Immature natural killer cell (primary cell): Measurements from ENCODE around the gene MPO. TPM values are rescaled to one million over a fixed set of nuclear protein-coding genes. Genes with fewer than 3 reads are reported as not detected.

Experiments used
- DNase-seq, 3 donors: peaks; one replicate each; pipeline ENCODE4 v3.0.0; 2022; ENCODE audit warnings: mixed read lengths in 1 of 3
- H3K27ac Mint-ChIP-seq, 6 donors: one replicate each; pipeline ENCODE4 v1.8.0; 2020; ENCODE audit warnings: mixed read lengths in 6 of 6, mild to moderate bottlenecking in 5 of 6, inconsistent platforms in 4 of 6, moderate library complexity in 3 of 6
- H3K27me3 Mint-ChIP-seq, 3 donors: one replicate each; pipeline ENCODE4 v1.8.0; 2020 to 2021; ENCODE audit warnings: low read depth in 3 of 3, mild to moderate bottlenecking in 3 of 3, mixed read lengths in 3 of 3, moderate library complexity in 3 of 3, inconsistent platforms in 1 of 3
- H3K36me3 Mint-ChIP-seq, 3 donors: one replicate each; pipeline ENCODE4 v1.8.0; 2020; ENCODE audit warnings: mixed read lengths in 3 of 3, inconsistent platforms in 2 of 3, mild to moderate bottlenecking in 2 of 3
- H3K4me1 Mint-ChIP-seq, 2 donors: one replicate each; pipeline ENCODE4 v1.8.0; 2020; ENCODE audit warnings: inconsistent platforms in 2 of 2, mild to moderate bottlenecking in 2 of 2, mixed read lengths in 2 of 2, moderate library complexity in 1 of 2
- H3K4me3 Mint-ChIP-seq, 5 donors: one replicate each; pipeline ENCODE4 v1.8.0; 2020; ENCODE audit warnings: mild to moderate bottlenecking in 5 of 5, mixed read lengths in 5 of 5, inconsistent platforms in 3 of 5, moderate library complexity in 3 of 5
- H3K9me3 Mint-ChIP-seq, 6 donors: one replicate each; pipeline ENCODE4 v1.8.0; 2020; ENCODE audit warnings: mild to moderate bottlenecking in 6 of 6, mixed read lengths in 6 of 6, inconsistent platforms in 4 of 6, moderate library complexity in 3 of 6
- polyA plus RNA-seq, 3 donors: library from polyadenylated mRNA; unstranded; fragments of 300-500 nt; fragmentation: Illumina TruSeq; gene quantifications; one replicate each; pipeline ENCODE4 v1.2.3, GENCODE V29; 2021

MPO gene
- polyA plus RNA-seq, result not detected

GRCh38 chr17:58280480-58281217 lies at the start of gene MPO:
TSS of gene MPO (minus strand) at chr17:58280935. CDS start at chr17:58280758, 177 bp downstream.
- Mint-ChIP-seq H3K27me3 (peaks cover 2 to 4% (median 3%) of the 10 kb centered on the region in 3 donors), H3K27ac (no peak within 1 kb of the TSS), H3K9me3 (no peaks in the 10 kb centered on the region), H3K4me1 (peaks cover 4 to 8% of the 10 kb centered on the region in 2 donors), H3K4me3 (no peak within 1 kb of the TSS), H3K36me3 (peaks cover 0 to 5% (median 0%) of the 10 kb centered on the region in 3 donors)
- DNase-seq, result no peak

GRCh38 chr17:58329810-58330537 lies 49.2 kb upstream of the MPO start:
- Mint-ChIP-seq H3K27me3 (peaks cover 50 to 64% (median 52%) of the 10 kb centered on the region in 3 donors), H3K4me3 (peak overlapping the region; percentile 85 to 95 (median 93)), H3K9me3 (peaks cover 0 to 3% (median 0%) of the 10 kb centered on the region in 6 donors), H3K27ac (peak overlapping the region; percentile 94 to 99 (median 97)), H3K36me3 (peaks cover 22 to 34% (median 29%) of the 10 kb centered on the region in 3 donors), H3K4me1 (peaks cover 65 to 69% of the 10 kb centered on the region in 2 donors)
- DNase-seq, result no peak

- H3K4me1 Mint-ChIP-seq, result peaks cover 60 to 64% of the 10 kb centered on the region in 2 donors
- peak overlapping the region; percentile 85 to 95 (median 93) for H3K4me3 Mint-ChIP-seq
- H3K27me3 Mint-ChIP-seq, result peaks cover 50 to 64% (median 52%) of the 10 kb centered on the region in 3 donors
- peak; percentile 78 to 83 (median 82) for DNase-seq
- peaks cover 0 to 3% (median 0%) of the 10 kb centered on the region in 6 donors for H3K9me3 Mint-ChIP-seq
- H3K27ac Mint-ChIP-seq, result peak overlapping the region; percentile 94 to 99 (median 97)
- peaks cover 22 to 34% (median 29%) of the 10 kb centered on the region in 3 donors for H3K36me3 Mint-ChIP-seq
Measured at GRCh38 chr17:58329035-58329809, 48.5 kb upstream of the MPO start.

GRCh38 chr17:58328195-58329034 lies 47.7 kb upstream of the MPO start, which contains the start of gene TSPOAP1:
TSS of gene TSPOAP1 (minus strand) at chr17:58328795. CDS start at chr17:58327920, 875 bp downstream.
- peaks cover 0 to 3% (median 0%) of the 10 kb centered on the region in 6 donors for H3K9me3 Mint-ChIP-seq
- peak within 1 kb of the TSS; percentile 85 to 95 (median 93) for H3K4me3 Mint-ChIP-seq
- peak within 1 kb of the TSS; percentile 94 to 99 (median 97) for H3K27ac Mint-ChIP-seq
- DNase-seq, result peak; percentile 87 to 90 (median 90)
- H3K36me3 Mint-ChIP-seq, result peaks cover 22 to 34% (median 29%) of the 10 kb centered on the region in 3 donors
- peaks cover 49 to 65% (median 50%) of the 10 kb centered on the region in 3 donors for H3K27me3 Mint-ChIP-seq
- peaks cover 58 to 64% of the 10 kb centered on the region in 2 donors for H3K4me1 Mint-ChIP-seq

- Mint-ChIP-seq H3K4me3 (peak overlapping the region; percentile 85 to 95 (median 93)), H3K27me3 (peaks cover 45 to 60% (median 48%) of the 10 kb centered on the region in 3 donors), H3K27ac (peak overlapping the region; percentile 94 to 99 (median 97)), H3K36me3 (peaks cover 22 to 35% (median 29%) of the 10 kb centered on the region in 3 donors), H3K4me1 (peaks cover 58 to 66% of the 10 kb centered on the region in 2 donors), H3K9me3 (peaks cover 0 to 3% (median 0%) of the 10 kb centered on the region in 6 donors)
- DNase-seq, result no peak
Measured at GRCh38 chr17:58327363-58328194, 46.8 kb upstream of the MPO start.

- Mint-ChIP-seq H3K36me3 (peaks cover 28 to 38% (median 30%) of the 10 kb centered on the region in 3 donors), H3K4me1 (peaks cover 63 to 73% of the 10 kb centered on the region in 2 donors), H3K9me3 (no peaks in the 10 kb centered on the region), H3K27ac (peak overlapping the region; percentile 92 to 98 (median 95)), H3K4me3 (peak overlapping the region; percentile 85 to 95 (median 93)), H3K27me3 (peaks cover 39 to 58% (median 44%) of the 10 kb centered on the region in 3 donors)
- no peak for DNase-seq
Measured at GRCh38 chr17:58326609-58327362, 46.1 kb upstream of the MPO start.

GRCh38 chr17:58325976-58326468 lies 45.3 kb upstream of the MPO start:
- H3K27me3 Mint-ChIP-seq, result peaks cover 31 to 50% (median 39%) of the 10 kb centered on the region in 3 donors
- peak overlapping the region; percentile 85 to 95 (median 93) for H3K4me3 Mint-ChIP-seq
- H3K9me3 Mint-ChIP-seq, result no peaks in the 10 kb centered on the region
- no peak for DNase-seq
- peaks cover 26 to 35% (median 27%) of the 10 kb centered on the region in 3 donors for H3K36me3 Mint-ChIP-seq
- H3K4me1 Mint-ChIP-seq, result peaks cover 68 to 78% of the 10 kb centered on the region in 2 donors
- peak overlapping the region; percentile 89 to 98 (median 95) for H3K27ac Mint-ChIP-seq

GRCh38 chr17:58325289-58325726 lies 44.6 kb upstream of the MPO start:
- no peak for DNase-seq
- Mint-ChIP-seq H3K36me3 (peaks cover 23 to 32% (median 24%) of the 10 kb centered on the region in 3 donors), H3K27me3 (peaks cover 24 to 43% (median 33%) of the 10 kb centered on the region in 3 donors), H3K27ac (peak overlapping the region; percentile 60 to 98 (median 89)), H3K9me3 (no peaks in the 10 kb centered on the region), H3K4me1 (peaks cover 71 to 80% of the 10 kb centered on the region in 2 donors), H3K4me3 (peak overlapping the region; percentile 71 to 95 (median 91))

- peak overlapping the region; percentile 71 to 95 (median 91) for H3K4me3 Mint-ChIP-seq
- peaks cover 20 to 38% (median 30%) of the 10 kb centered on the region in 3 donors for H3K27me3 Mint-ChIP-seq
- H3K4me1 Mint-ChIP-seq, result peaks cover 66 to 74% of the 10 kb centered on the region in 2 donors
- DNase-seq, result peak in 1 of 3 donors; percentile 29
- H3K36me3 Mint-ChIP-seq, result peaks cover 17 to 25% (median 18%) of the 10 kb centered on the region in 3 donors
- no peaks in the 10 kb centered on the region for H3K9me3 Mint-ChIP-seq
- H3K27ac Mint-ChIP-seq, result peak overlapping the region; percentile 60 to 98 (median 89)
Measured at GRCh38 chr17:58324409-58325288, 43.9 kb upstream of the MPO start.

GRCh38 chr17:58324056-58324408 lies 43.3 kb upstream of the MPO start:
- peaks cover 13 to 23% (median 14%) of the 10 kb centered on the region in 3 donors for H3K36me3 Mint-ChIP-seq
- H3K27ac Mint-ChIP-seq, result peak overlapping the region in 5 of 6 donors; percentile 30 to 76 (median 74)
- peaks cover 15 to 34% (median 25%) of the 10 kb centered on the region in 3 donors for H3K27me3 Mint-ChIP-seq
- H3K4me1 Mint-ChIP-seq, result peaks cover 60 to 68% of the 10 kb centered on the region in 2 donors
- H3K4me3 Mint-ChIP-seq, result peak overlapping the region; percentile 10 to 47 (median 33)
- H3K9me3 Mint-ChIP-seq, result no peaks in the 10 kb centered on the region
- no peak for DNase-seq
